SK-N-SH (cell line): ENCODE measurements around the gene MADCAM1.

Experiments
- CHD2 ChIP-seq: fragments of 150-350 bp; IDR thresholded peaks from 2 replicates; pipeline ENCODE4 v1.6.1; 2018; ENCODE audit warnings: low read length; ENCODE audit not compliant: partially characterized antibody
- CTCF ChIP-seq: fragments of 200-600 bp; sonication (generic); IDR thresholded peaks from 2 replicates; pipeline ENCODE4 v1.6.1; 2017; ENCODE audit warnings: antibody characterized with exemption, mild to moderate bottlenecking, moderate library complexity
- ELF1 ChIP-seq: IDR thresholded peaks from 2 replicates; pipeline ENCODE4 v1.4.0; 2012
- EP300 ChIP-seq, 2 experiments: IDR thresholded peaks; 2 replicates each; pipeline versions ENCODE4 v1.4.0 to v1.6.1; 2012; ENCODE audit warnings: borderline replicate concordance in 1 of 2, low read depth in 1 of 2, low read length in 1 of 2
- GATA2 ChIP-seq: sonication (generic); formaldehyde crosslinking; IDR thresholded peaks from 2 replicates; pipeline ENCODE4 v1.5.0; 2020; ENCODE audit warnings: mild to moderate bottlenecking, missing genetic modification reagents
- MAX ChIP-seq: IDR thresholded peaks from 2 replicates; pipeline ENCODE4 v1.4.0; 2012; ENCODE audit warnings: low read depth
- NFIC ChIP-seq: IDR thresholded peaks from 2 replicates; pipeline ENCODE4 v1.4.0; 2012; ENCODE audit warnings: borderline replicate concordance
- PBX3 ChIP-seq: IDR thresholded peaks from 2 replicates; pipeline ENCODE4; 2012
- POLR2AphosphoS5 ChIP-seq: IDR thresholded peaks from 2 replicates; pipeline ENCODE4 v1.6.1; 2012; ENCODE audit warnings: low read depth, low read length
- RFX5 ChIP-seq: IDR thresholded peaks from 2 replicates; pipeline ENCODE4 v1.6.1; 2012; ENCODE audit warnings: mild to moderate bottlenecking, improper control_type of control experiment, low read length
- SMC3 ChIP-seq: IDR thresholded peaks from 2 replicates; pipeline ENCODE4 v1.6.1; 2012; ENCODE audit warnings: low read depth, low read length, improper control_type of control experiment
- TEAD4 ChIP-seq: IDR thresholded peaks from 2 replicates; pipeline ENCODE4 v1.4.0; 2012; ENCODE audit warnings: mild to moderate bottlenecking, borderline replicate concordance; ENCODE audit not compliant: insufficient read depth
- USF1 ChIP-seq: IDR thresholded peaks from 2 replicates; pipeline ENCODE4 v1.4.0; 2012; ENCODE audit warnings: low read depth, borderline replicate concordance

GRCh38 chr19:547836-548720 is 51.8 kb downstream of the MADCAM1 start:
- TF ChIP-seq CTCF: no peak
- no peak for TF ChIP-seq POLR2AphosphoS5
- TF ChIP-seq PBX3: no peak
- TF ChIP-seq USF1: no peak
- no peak for TF ChIP-seq EP300 (IDR thresholded peaks at IDR 0.05; ENCODE audit: borderline replicate concordance in 1 of 2, low read depth in 1 of 2, low read length in 1 of 2)
- TF ChIP-seq NFIC: no peak
- no peak for TF ChIP-seq SMC3
- no peak for TF ChIP-seq ELF1
- no peak for TF ChIP-seq TEAD4
- no peak for TF ChIP-seq GATA2
- no peak for TF ChIP-seq MAX
- TF ChIP-seq RFX5: no peak
- TF ChIP-seq CHD2: no peak
